Measurements from ENCODE around the gene HMX2. TPM values are rescaled to one million over a fixed set of nuclear protein-coding genes. Genes with fewer than 3 reads are reported as not detected.

Gene HMX2
- total RNA-seq: not detected in 2 replicates
- long read RNA-seq: 0 reads

- H3K36me3 Mint-ChIP-seq (ENCODE audit: unreplicated experiment): no peaks in the 10 kb centered on the region
- peaks cover 77% of the 10 kb centered on the region for H3K27me3 Mint-ChIP-seq (ENCODE audit: unreplicated experiment)
- H3K27ac Mint-ChIP-seq (ENCODE audit: unreplicated experiment): no peak within 1 kb of the TSS
- DNase-seq (ENCODE audit: extremely low spot score, unreplicated experiment): no peak
- H3K4me3 Mint-ChIP-seq (ENCODE audit: unreplicated experiment): peak within 1 kb of the TSS; percentile 44
- no peaks in the 10 kb centered on the region for H3K9me3 Mint-ChIP-seq (ENCODE audit: unreplicated experiment)
- H3K4me1 Mint-ChIP-seq (ENCODE audit: unreplicated experiment): peaks cover 25% of the 10 kb centered on the region
- no peak for TF ChIP-seq CTCF (IDR thresholded peaks at IDR 0.05)
Observed at GRCh38 chr10:123147635-123148413, at the start of gene HMX2. Gene HMX2, plus strand, starts transcription at chr10:123148136. Its CDS starts 243 bp downstream, at chr10:123148379.

- H3K27ac Mint-ChIP-seq (ENCODE audit: unreplicated experiment): no peak overlapping the region
- TF ChIP-seq CTCF (IDR thresholded peaks at IDR 0.05): no peak
Observed at GRCh38 chr10:123100030-123100762, 47.7 kb upstream of the HMX2 start.

GRCh38 chr10:123101872-123102271, 46.1 kb upstream of the HMX2 start:
- H3K27me3 Mint-ChIP-seq (ENCODE audit: unreplicated experiment): peaks cover 3% of the 10 kb centered on the region
- H3K36me3 Mint-ChIP-seq (ENCODE audit: unreplicated experiment): no peaks in the 10 kb centered on the region
- TF ChIP-seq CTCF (IDR thresholded peaks at IDR 0.05): no peak
- DNase-seq (ENCODE audit: extremely low spot score, unreplicated experiment): no peak
- no peaks in the 10 kb centered on the region for H3K9me3 Mint-ChIP-seq (ENCODE audit: unreplicated experiment)
- H3K4me1 Mint-ChIP-seq (ENCODE audit: unreplicated experiment): no peaks in the 10 kb centered on the region
- H3K27ac Mint-ChIP-seq (ENCODE audit: unreplicated experiment): no peak overlapping the region
- H3K4me3 Mint-ChIP-seq (ENCODE audit: unreplicated experiment): no peak overlapping the region

More at GRCh38 chr10:123100030-123100762, 47.7 kb upstream of the HMX2 start:
- no peaks in the 10 kb centered on the region for H3K4me1 Mint-ChIP-seq (ENCODE audit: unreplicated experiment)
- H3K9me3 Mint-ChIP-seq (ENCODE audit: unreplicated experiment): no peaks in the 10 kb centered on the region
- no peak for DNase-seq (ENCODE audit: extremely low spot score, unreplicated experiment)
- no peaks in the 10 kb centered on the region for H3K27me3 Mint-ChIP-seq (ENCODE audit: unreplicated experiment)
- no peak overlapping the region for H3K4me3 Mint-ChIP-seq (ENCODE audit: unreplicated experiment)
- no peaks in the 10 kb centered on the region for H3K36me3 Mint-ChIP-seq (ENCODE audit: unreplicated experiment)

GRCh38 chr10:123102673-123103072, 45.3 kb upstream of the HMX2 start:
- Mint-ChIP-seq H3K36me3 (ENCODE audit: unreplicated experiment) (no peaks in the 10 kb centered on the region), H3K4me3 (ENCODE audit: unreplicated experiment) (no peak overlapping the region), H3K4me1 (ENCODE audit: unreplicated experiment) (no peaks in the 10 kb centered on the region), H3K27ac (ENCODE audit: unreplicated experiment) (no peak overlapping the region), H3K27me3 (ENCODE audit: unreplicated experiment) (peaks cover 3% of the 10 kb centered on the region), H3K9me3 (ENCODE audit: unreplicated experiment) (no peaks in the 10 kb centered on the region)
- no peak for TF ChIP-seq CTCF (IDR thresholded peaks at IDR 0.05)
- no peak for DNase-seq (ENCODE audit: extremely low spot score, unreplicated experiment)

- no peaks in the 10 kb centered on the region for H3K4me1 Mint-ChIP-seq (ENCODE audit: unreplicated experiment)
- H3K27me3 Mint-ChIP-seq (ENCODE audit: unreplicated experiment): peaks cover 3% of the 10 kb centered on the region
- no peaks in the 10 kb centered on the region for H3K36me3 Mint-ChIP-seq (ENCODE audit: unreplicated experiment)
- H3K4me3 Mint-ChIP-seq (ENCODE audit: unreplicated experiment): no peak overlapping the region
- no peak for DNase-seq (ENCODE audit: extremely low spot score, unreplicated experiment)
- TF ChIP-seq CTCF (IDR thresholded peaks at IDR 0.05): no peak
- H3K9me3 Mint-ChIP-seq (ENCODE audit: unreplicated experiment): no peaks in the 10 kb centered on the region
- no peak overlapping the region for H3K27ac Mint-ChIP-seq (ENCODE audit: unreplicated experiment)
Observed at GRCh38 chr10:123103944-123104343, 44.0 kb upstream of the HMX2 start.

Measured in osteocyte (in vitro differentiated cells).